HG02588 (cell line): Measurements from ENCODE around the gene KIF26B.

Source experiments
- ATAC-seq: cut with Tn5 transposase; IDR thresholded peaks from one replicate; pipeline ENCODE4 v1.9.1; 2021; ENCODE audit warnings: mild to moderate bottlenecking, moderate library complexity; ENCODE audit not compliant: unreplicated experiment

Gene KIF26B

GRCh38 chr1:245168906-245169305 is 14.1 kb downstream of the KIF26B start:
- ATAC-seq, result no peak

DNA sequence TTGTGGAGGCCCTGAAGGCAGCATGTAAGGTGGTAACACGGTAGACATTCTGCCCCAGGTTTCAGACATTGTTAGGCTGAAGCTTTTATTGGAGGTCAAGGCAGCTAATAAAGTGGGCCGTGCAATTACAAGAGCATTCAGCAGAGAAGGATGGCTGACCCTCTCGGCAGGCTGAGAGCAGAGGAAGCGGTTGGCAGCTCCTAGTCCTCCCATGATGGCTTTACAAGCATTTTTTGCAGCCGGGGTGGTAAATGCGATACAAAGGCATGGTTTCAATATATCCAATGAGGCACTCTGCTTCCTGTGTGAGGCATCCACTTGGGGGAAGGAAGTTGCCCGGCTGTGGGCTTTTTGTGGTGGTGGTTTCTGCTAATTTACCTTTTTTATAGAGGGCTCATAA is 14.6 kb downstream of the KIF26B start:
- no peak for ATAC-seq

DNA sequence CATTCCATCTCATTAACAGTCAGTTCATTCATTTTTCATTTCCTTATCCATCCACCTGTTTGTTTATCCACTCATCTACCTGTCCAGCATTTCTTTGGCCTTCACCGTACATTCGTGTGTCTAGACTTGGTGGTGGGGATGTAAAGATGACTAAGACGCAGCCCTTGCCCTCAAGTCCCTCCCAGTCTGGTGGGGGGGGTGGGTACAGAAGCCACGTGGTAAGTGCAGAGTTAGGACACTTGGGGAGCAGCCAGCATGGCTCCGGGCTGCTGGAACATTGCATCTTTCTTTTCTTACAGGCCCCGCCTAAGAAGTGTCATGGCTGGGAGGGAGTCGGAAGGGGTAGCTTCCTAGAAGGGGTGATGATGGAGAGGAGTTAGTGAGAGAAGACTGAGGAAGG is 17.2 kb downstream of the KIF26B start:
- no peak for ATAC-seq

DNA sequence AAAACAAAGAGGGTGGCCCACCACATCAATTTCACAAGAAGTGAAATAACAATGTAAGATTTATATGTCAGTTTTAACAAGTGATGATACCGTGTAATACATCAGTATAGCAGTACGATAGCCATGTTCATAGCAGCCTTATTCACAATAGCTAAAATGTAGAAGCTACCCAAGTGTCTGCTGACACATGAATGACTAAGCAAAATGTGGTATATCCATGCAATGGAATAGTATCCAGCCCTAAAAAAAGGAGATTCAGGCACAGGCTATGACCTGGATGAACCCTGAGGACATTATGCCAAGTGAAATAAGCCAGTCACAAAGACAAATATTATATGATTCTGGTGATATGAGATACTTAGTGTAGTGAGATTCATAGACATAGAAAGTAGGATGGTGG is 18.0 kb downstream of the KIF26B start:
- no peak for ATAC-seq

- no peak for ATAC-seq
Observed at GRCh38 chr1:245173446-245174211, 18.8 kb downstream of the KIF26B start.

- no peak for ATAC-seq
Observed at GRCh38 chr1:245177071-245177900, 22.5 kb downstream of the KIF26B start.

DNA sequence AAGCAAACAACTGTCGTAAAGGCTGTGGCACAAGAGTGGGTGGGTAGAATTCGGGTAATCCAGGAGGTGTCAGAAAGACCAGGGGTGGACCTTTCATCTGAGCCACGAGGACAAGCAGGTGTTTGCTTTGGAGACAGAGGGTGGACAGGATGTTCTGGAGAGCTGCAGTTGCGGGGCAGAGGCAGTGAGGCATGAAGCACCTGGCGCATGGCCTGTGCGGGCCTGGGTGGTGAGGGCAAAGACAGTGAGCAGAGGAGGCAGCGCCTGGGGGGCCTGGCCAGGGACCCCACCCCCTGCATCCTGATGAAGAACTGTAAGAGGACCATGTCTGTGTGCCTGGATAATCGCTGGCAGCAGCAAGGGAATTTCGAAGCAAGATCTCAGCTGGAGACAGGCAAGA is 24.9 kb downstream of the KIF26B start:
- ATAC-seq, result no peak

DNA sequence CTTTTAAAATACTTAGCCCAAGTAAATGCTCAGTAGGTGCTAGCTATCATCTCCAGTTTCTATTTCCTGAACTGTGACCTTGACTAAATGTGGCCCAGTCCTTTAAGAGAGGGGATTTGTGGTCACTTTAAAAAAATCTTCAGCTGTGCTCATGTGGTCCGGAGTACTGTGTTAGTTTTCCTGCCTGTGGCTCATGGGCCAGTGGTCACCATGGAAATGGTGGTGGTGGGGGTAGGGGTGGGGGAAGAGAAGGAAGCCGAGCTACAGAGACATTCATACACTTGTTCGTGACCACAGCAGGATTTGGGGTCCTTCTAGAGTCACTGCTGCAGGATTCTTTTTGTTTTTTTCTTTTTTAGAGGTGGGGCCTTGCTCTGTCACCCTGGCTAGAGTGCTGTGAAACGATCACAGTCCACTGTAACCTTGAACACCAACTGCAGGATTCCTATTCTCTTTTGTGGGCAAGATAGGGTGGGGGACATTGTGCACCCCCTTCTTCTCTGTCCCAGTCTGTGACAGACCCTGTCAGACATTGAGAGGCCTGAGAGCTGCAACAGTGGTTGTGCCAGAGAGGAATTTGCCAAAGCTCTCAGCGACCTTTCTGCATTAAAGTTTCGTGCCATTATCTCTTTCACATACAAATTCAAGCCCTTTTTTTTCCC is 25.8 kb downstream of the KIF26B start:
- no peak for ATAC-seq

GRCh38 chr1:245181158-245181517 is 26.4 kb downstream of the KIF26B start:
- no peak for ATAC-seq

DNA sequence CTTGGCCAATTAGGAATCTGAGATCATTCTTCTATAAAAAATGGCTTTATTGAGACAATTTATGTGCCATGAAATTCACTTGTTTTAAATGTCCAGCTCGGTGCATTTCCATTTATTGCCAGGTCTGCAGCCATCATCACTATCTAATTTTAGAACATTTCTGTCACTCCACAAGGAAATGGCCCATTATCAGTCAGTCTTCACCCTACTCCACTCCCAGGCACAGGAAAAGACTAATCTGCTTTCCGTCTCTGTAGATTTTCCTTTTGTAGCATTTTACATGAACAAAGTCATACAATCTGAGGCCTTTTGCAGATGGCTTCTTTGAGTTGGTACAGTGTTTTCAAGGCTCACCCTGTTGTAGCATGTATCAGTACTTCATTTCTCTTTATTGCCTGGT is 27.2 kb downstream of the KIF26B start:
- ATAC-seq, result no peak

DNA sequence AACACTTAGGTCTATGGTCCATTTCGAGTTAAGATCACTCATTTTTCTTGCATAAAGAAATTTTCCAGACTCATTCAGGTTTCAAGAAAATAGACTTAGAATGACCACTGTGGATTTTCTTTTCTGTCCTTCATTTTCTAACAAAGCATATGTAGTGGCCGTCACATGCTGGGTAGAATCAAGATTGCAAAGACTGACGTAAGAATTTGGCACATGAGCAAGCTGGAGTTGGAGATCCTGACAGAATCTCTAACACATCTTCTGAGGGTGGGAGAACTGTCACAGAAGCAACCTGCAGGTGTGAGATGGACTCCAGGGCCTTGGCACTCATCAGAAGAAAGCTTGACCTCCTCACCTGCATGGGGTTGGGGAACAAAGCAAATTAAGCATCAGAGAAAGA is 28.6 kb downstream of the KIF26B start:
- ATAC-seq, result no peak

GRCh38 chr1:245184779-245185178 is 30.0 kb downstream of the KIF26B start:
- no peak for ATAC-seq

- ATAC-seq, result no peak
Observed at GRCh38 chr1:245188403-245188802, 33.6 kb downstream of the KIF26B start.

- no peak for ATAC-seq
Observed at GRCh38 chr1:245195398-245195797, 40.6 kb downstream of the KIF26B start.

DNA sequence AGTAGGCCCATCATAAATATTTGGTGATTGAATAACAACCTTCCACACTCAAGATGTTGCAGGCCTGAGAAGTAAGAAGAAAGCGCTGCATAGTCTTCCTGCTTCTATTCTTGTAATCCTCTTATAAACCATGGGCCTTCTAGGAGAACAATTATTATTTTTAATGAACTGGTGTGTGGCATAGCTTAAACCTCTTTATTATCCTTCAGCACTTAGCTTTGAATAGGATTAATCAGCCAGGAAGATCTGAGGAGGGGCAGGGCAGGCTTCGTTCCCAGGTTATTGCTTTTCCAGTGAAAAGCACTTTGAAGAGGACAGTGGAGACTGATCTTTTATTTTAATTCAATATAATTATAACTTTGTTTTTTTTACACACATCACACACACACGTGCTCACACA is 42.3 kb downstream of the KIF26B start:
- no peak for ATAC-seq

GRCh38 chr1:245197911-245198379 is 43.2 kb downstream of the KIF26B start:
- ATAC-seq, result no peak

- ATAC-seq, result no peak
Observed at GRCh38 chr1:245198748-245199516, 44.1 kb downstream of the KIF26B start.

GRCh38 chr1:245200146-245200545 is 45.4 kb downstream of the KIF26B start:
- no peak for ATAC-seq

- ATAC-seq, result no peak
Observed at GRCh38 chr1:245201201-245201600, 46.4 kb downstream of the KIF26B start.

GRCh38 chr1:245201827-245202226 is 47.0 kb downstream of the KIF26B start:
- ATAC-seq, result no peak

DNA sequence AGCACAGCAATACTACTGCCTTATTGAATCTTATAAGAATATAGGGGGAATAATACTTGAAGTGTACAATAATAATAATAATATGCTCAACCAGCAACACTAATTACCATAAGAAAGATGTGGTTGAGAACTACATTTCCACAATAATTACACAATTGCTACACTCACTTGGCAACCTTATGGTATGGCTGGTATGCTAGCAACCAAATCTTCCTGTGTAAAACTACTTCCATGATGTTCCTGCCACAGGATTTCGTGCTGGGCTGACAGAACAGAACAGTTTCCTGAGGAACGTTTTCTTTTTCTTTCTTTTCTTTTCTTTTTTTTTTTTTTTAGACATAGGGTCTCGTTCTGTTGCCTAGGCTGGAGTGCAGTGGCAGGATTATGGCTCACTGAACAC is 50.6 kb downstream of the KIF26B start:
- no peak for ATAC-seq
